Measurements from ENCODE around the gene RUNX2. TPM values are rescaled to one million over a fixed set of nuclear protein-coding genes. Genes with fewer than 3 reads are reported as not detected.

RUNX2 gene
- total and polyA plus RNA-seq, 8 donors, result 0.80 to 18.7 (median 2.7) TPM; not detected in 1

GRCh38 chr6:45634231-45634630 lies 306.1 kb downstream of the RUNX2 start:
- Histone ChIP-seq H3K27ac (no peak overlapping the region), H3K27me3 (no peaks in the 10 kb centered on the region), H3K36me3 (no peaks in the 10 kb centered on the region), H3K4me3 (no peak overlapping the region), H3K4me1 (no peaks in the 10 kb centered on the region), H3K9me3 (no peaks in the 10 kb centered on the region)
- TF ChIP-seq CTCF (IDR thresholded peaks at IDR 0.05) (no peak), EP300 (IDR thresholded peaks at IDR 0.05) (no peak), POLR2A (IDR thresholded peaks at IDR 0.05) (no peak), POLR2AphosphoS5 (IDR thresholded peaks at IDR 0.05) (no peak)
- no peak for DNase-seq
- WGBS, 5 donors, result 74 to 95% (median 83%) methylated on average over 4 of the region's 4 CpGs
- intact Hi-C loops (cut with DNase I; ENCODE audit: low total_unique reads), result no loop called here

- Histone ChIP-seq H3K36me3 (no peaks in the 10 kb centered on the region), H3K4me3 (no peak overlapping the region), H3K4me1 (no peaks in the 10 kb centered on the region), H3K27ac (no peak overlapping the region), H3K27me3 (no peaks in the 10 kb centered on the region), H3K9me3 (no peaks in the 10 kb centered on the region)
- 68 to 83% (median 77%) methylated on average over 8 of the region's 8 CpGs for WGBS, 5 donors
- TF ChIP-seq CTCF (IDR thresholded peaks at IDR 0.05), result no peak
- no peak for TF ChIP-seq POLR2AphosphoS5 (IDR thresholded peaks at IDR 0.05)
- no peak for TF ChIP-seq POLR2A (IDR thresholded peaks at IDR 0.05)
- TF ChIP-seq EP300 (IDR thresholded peaks at IDR 0.05), result no peak
- DNase-seq, result no peak
- intact Hi-C loops (cut with DNase I; ENCODE audit: low total_unique reads), result no loop called here
These were observed 307.2 kb downstream of the RUNX2 start for GRCh38 chr6:45635284-45635867.

- no peak overlapping the region for H3K4me3 ChIP-seq
- no peak for TF ChIP-seq EP300 (IDR thresholded peaks at IDR 0.05)
- TF ChIP-seq POLR2AphosphoS5 (IDR thresholded peaks at IDR 0.05), result no peak
- TF ChIP-seq POLR2A (IDR thresholded peaks at IDR 0.05), result no peak
- TF ChIP-seq CTCF (IDR thresholded peaks at IDR 0.05), result no peak
- whole genome bisulfite sequencing, 5 donors, result 78 to 95% (median 85%) methylated on average over 3 of the region's 3 CpGs
- DNase-seq, result no peak
- no peak overlapping the region for H3K27ac ChIP-seq
- H3K36me3 ChIP-seq, result no peaks in the 10 kb centered on the region
- H3K27me3 ChIP-seq, result no peaks in the 10 kb centered on the region
- H3K9me3 ChIP-seq, result no peaks in the 10 kb centered on the region
- intact Hi-C loops (cut with DNase I; ENCODE audit: low total_unique reads), result no loop called here
- no peaks in the 10 kb centered on the region for H3K4me1 ChIP-seq
These were observed 308.9 kb downstream of the RUNX2 start for GRCh38 chr6:45637056-45637455.

- WGBS, 5 donors, result 71 to 79% (median 78%) methylated on average over 7 of the region's 7 CpGs
- H3K27me3 ChIP-seq, result no peaks in the 10 kb centered on the region
- DNase-seq, result peak in 1 of 2 donors; percentile 52
- intact Hi-C loops (cut with DNase I; ENCODE audit: low total_unique reads), result no loop called here
- no peak overlapping the region for H3K4me3 ChIP-seq
- TF ChIP-seq CTCF (IDR thresholded peaks at IDR 0.05) (no peak), POLR2A (IDR thresholded peaks at IDR 0.05) (no peak)
- no peaks in the 10 kb centered on the region for H3K9me3 ChIP-seq
- no peaks in the 10 kb centered on the region for H3K4me1 ChIP-seq
- H3K27ac ChIP-seq, result no peak overlapping the region
- no peaks in the 10 kb centered on the region for H3K36me3 ChIP-seq
These were observed 309.6 kb downstream of the RUNX2 start for GRCh38 chr6:45637611-45638257.

Measured in stomach (tissue), 9 donors.